Pancreas (tissue), 10 donors: ENCODE measurements around the gene VEPH1. TPM values are rescaled to one million over a fixed set of nuclear protein-coding genes. Genes with fewer than 3 reads are reported as not detected.

Source experiments
- ATAC-seq, 4 donors: fragments of 200-7000 bp; cut with Tn5 transposase; one replicate each; pipeline versions ENCODE4 v1.8.0 to v1.9.1; 2020; ENCODE audit warnings: mild to moderate bottlenecking in 4 of 4, moderate library complexity in 4 of 4
- DNase-seq, 6 donors: peaks; one replicate each; pipeline ENCODE4 v3.0.0-alpha.2; 2020
- FAIRE-seq: peaks from 2 replicates; lab custom pipeline; 2012; peaks lifted over from hg19 to GRCh38; lab: Jason Lieb, UNC
- H3K27ac ChIP-seq, 4 donors: fragments of 200-600 bp; sonication (generic); 1 replicate in 3 of 4; 2 replicates in 1 of 4; pipeline versions ENCODE4 v1.5.0 to v1.8.0; 2020
- H3K27me3 ChIP-seq, 4 donors: fragments of 200-600 bp; one replicate each; pipeline ENCODE4 v1.8.0; 2021
- H3K36me3 ChIP-seq, 3 donors: fragments of 200-600 bp; sonication (generic) in 1 of 3; one replicate each; pipeline versions ENCODE4 v1.5.0 to v1.8.0; 2020 to 2021
- H3K4me1 ChIP-seq, 3 donors: fragments of 200-600 bp; one replicate each; pipeline ENCODE4 v1.8.0; 2021
- H3K4me3 ChIP-seq, 4 donors: fragments of 200-600 bp; sonication (generic) in 2 of 4; one replicate each; pipeline versions ENCODE4 v1.5.0 to v1.8.0; 2020 to 2021
- H3K9me3 ChIP-seq, 4 donors: fragments of 200-600 bp; one replicate each; pipeline ENCODE4 v1.8.0; 2021
- WGBS, 2 donors: extraction: QIAGEN DNeasy Blood & Tissue Kit; methylation state at CpG; one replicate each; pipeline ENCODE4 v1.1.7; 2013; 5-methylcytosine and 5-hydroxymethylcytosine counted together
- intact Hi-C, 3 donors: fragments of 100-400 bp; cut with DNase I; formaldehyde crosslinking; loops; one replicate each; pipeline versions ENCODE4 v1.11.1 to v1.14.2; 2022
- polyA plus RNA-seq, 2 donors: library from polyadenylated mRNA; stranded (reverse); fragments of 200-250 nt; gene quantifications; one replicate each; pipeline ENCODE4 v1.2.3, GENCODE V29; 2013
- total RNA-seq, 6 donors: library from RNA; stranded (reverse); fragmentation: NEBNext Ultra II Directional in 4 of 6; extraction: Animal tissue kit (Norgen Biotek cat#: 25700) in 4 of 6; gene quantifications; one replicate each; pipeline versions ENCODE4 v1.2.1 to v1.2.4, GENCODE V29; 2021 to 2023
- TF ChIP-seq, protein P1 (sequence below), 4 donors: fragments of 200-600 bp; sonication (generic) in 3 of 4; IDR thresholded peaks; one replicate each; pipeline versions ENCODE4 v1.5.0 to v1.8.0; 2021; ENCODE audit warnings: antibody characterized with exemption in 4 of 4
- donor health status: healthy with polysubstance abuse.
- donor health status: DM: no; HTN: no; CAD: no; lungs with moderate emphysema.
- donor health status: DM: no; HTN: no; CAD: no.
- donor health status: control.
- donor health status: control.
- donor health status: Bipolar disorder and iron deficiency.
- donor health status: DM: yes; HTN: yes; CAD: no.
- donor health status: DM: no; HTN: no; CAD: no.
- donor health status: DM: no; HTN: no; CAD: no.
- donor health status: DM: yes; HTN: yes; CAD: no.

Gene VEPH1
- total and polyA plus RNA-seq, 8 donors: 7.6 to 18.3 (median 13.1) TPM

DNA sequence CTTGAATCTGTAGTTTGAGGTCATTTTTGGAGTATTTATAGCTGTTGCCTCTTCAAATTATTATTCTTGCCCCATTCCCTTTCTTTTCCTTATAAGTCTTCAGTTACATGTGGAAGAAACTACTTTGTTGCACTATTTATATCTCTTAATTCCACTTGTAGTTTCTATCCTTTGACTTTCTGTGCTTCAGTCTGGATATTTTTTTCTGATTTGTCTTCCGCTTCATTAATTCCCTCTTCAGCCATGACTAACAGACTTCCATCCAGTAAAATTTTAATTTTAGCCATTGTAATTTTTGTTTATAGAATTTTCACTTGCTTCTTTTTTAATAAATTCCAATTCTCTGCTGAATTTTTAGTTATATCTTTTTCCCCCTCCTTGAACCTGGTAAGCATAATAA, 15.7 kb upstream of the VEPH1 start:
- no peak overlapping the region for H3K27ac ChIP-seq
- no peak for DNase-seq
- no peak for ATAC-seq
- TF ChIP-seq, protein P1, sequence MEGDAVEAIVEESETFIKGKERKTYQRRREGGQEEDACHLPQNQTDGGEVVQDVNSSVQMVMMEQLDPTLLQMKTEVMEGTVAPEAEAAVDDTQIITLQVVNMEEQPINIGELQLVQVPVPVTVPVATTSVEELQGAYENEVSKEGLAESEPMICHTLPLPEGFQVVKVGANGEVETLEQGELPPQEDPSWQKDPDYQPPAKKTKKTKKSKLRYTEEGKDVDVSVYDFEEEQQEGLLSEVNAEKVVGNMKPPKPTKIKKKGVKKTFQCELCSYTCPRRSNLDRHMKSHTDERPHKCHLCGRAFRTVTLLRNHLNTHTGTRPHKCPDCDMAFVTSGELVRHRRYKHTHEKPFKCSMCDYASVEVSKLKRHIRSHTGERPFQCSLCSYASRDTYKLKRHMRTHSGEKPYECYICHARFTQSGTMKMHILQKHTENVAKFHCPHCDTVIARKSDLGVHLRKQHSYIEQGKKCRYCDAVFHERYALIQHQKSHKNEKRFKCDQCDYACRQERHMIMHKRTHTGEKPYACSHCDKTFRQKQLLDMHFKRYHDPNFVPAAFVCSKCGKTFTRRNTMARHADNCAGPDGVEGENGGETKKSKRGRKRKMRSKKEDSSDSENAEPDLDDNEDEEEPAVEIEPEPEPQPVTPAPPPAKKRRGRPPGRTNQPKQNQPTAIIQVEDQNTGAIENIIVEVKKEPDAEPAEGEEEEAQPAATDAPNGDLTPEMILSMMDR (IDR thresholded peaks at IDR 0.05): no peak
- 97% methylated on average over 1 of the region's 1 CpG for WGBS, 2 donors
- no peaks in the 10 kb centered on the region for H3K9me3 ChIP-seq
- H3K4me3 ChIP-seq: no peak overlapping the region
- H3K27me3 ChIP-seq: no peaks in the 10 kb centered on the region
- FAIRE-seq: no peak
- H3K4me1 ChIP-seq: no peaks in the 10 kb centered on the region
- intact Hi-C loops: no loop called here
- no peaks in the 10 kb centered on the region for H3K36me3 ChIP-seq

- FAIRE-seq: no peak
- intact Hi-C loops: no loop called here
These were observed 13.7 kb upstream of the VEPH1 start for GRCh38 chr3:157516928-157517327.

GRCh38 chr3:157515398-157515797, 12.2 kb upstream of the VEPH1 start:
- Histone ChIP-seq H3K27ac (no peak overlapping the region), H3K27me3 (no peaks in the 10 kb centered on the region), H3K4me1 (no peaks in the 10 kb centered on the region), H3K9me3 (no peaks in the 10 kb centered on the region), H3K36me3 (no peaks in the 10 kb centered on the region), H3K4me3 (no peak overlapping the region)
- ATAC-seq (no peak), DNase-seq (no peak), FAIRE-seq (no peak)
- TF ChIP-seq, protein P1 (IDR thresholded peaks at IDR 0.05): no peak
- intact Hi-C loops: no loop called here
- 69 to 81% methylated on average over 5 of the region's 5 CpGs for WGBS, 2 donors

More at GRCh38 chr3:157516928-157517327, 13.7 kb upstream of the VEPH1 start:
- DNase-seq: no peak
- Histone ChIP-seq H3K4me3 (no peak overlapping the region), H3K27me3 (no peaks in the 10 kb centered on the region), H3K27ac (no peak overlapping the region), H3K9me3 (no peaks in the 10 kb centered on the region), H3K36me3 (no peaks in the 10 kb centered on the region), H3K4me1 (no peaks in the 10 kb centered on the region)
- TF ChIP-seq, protein P1 (IDR thresholded peaks at IDR 0.05): no peak
- no peak for ATAC-seq

DNA sequence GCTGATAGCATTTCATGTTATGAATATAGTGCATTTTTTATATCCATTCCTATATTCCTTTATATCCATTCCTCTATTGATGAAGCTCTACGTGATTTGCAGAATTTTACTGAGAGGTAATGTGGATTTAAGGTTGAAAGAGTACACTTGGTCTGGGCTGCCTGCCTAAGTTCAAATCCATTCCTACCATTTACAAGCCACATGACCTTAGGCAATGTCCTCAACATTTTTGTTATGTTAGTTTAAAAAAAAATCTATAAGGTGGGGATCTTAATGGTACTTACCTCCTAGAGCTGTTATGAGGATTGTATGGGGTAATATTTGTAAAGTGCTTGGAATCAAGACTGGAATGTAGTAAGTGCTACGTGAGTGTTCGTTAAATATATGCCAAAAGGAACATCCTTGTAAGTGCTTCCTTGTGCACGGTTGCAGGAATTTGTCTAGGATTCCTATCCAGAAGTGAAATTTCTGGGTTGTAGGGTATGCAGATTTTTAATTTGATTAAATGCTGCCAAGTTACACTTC, 11.2 kb upstream of the VEPH1 start:
- intact Hi-C loops: no loop called here
- FAIRE-seq (no peak), ATAC-seq (no peak), DNase-seq (no peak)
- Histone ChIP-seq H3K36me3 (no peaks in the 10 kb centered on the region), H3K4me1 (no peaks in the 10 kb centered on the region), H3K27me3 (no peaks in the 10 kb centered on the region), H3K27ac (no peak overlapping the region), H3K4me3 (no peak overlapping the region), H3K9me3 (no peaks in the 10 kb centered on the region)
- WGBS, 2 donors: 52 to 57% methylated on average over 4 of the region's 4 CpGs
- TF ChIP-seq, protein P1 (IDR thresholded peaks at IDR 0.05): no peak

DNA sequence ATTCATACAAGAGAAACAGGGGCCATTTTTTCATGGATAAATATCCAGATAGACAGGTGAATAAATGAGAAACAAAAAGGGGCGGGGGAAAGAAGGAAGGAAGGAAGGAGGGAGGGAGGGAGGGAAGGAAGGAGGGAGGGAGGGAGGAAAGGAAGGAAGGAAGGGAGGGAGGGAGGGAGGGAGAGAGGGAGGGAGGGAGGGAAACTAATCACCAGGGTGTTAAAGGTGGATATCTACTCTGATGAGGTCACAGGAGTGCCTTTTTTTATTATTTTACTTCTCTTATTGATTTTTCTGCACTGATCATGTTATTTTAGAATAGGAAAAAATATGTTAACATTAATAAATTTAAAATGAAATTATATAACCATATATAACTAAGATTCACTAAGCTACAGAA, 10.4 kb upstream of the VEPH1 start:
- TF ChIP-seq, protein P1 (IDR thresholded peaks at IDR 0.05): no peak
- Histone ChIP-seq H3K27ac (no peak overlapping the region), H3K9me3 (no peaks in the 10 kb centered on the region), H3K4me3 (no peak overlapping the region), H3K27me3 (no peaks in the 10 kb centered on the region), H3K4me1 (no peaks in the 10 kb centered on the region), H3K36me3 (no peaks in the 10 kb centered on the region)
- ATAC-seq: no peak
- intact Hi-C loops: no loop called here
- DNase-seq: no peak
- 78 to 83% methylated on average over 1 of the region's 1 CpG for WGBS, 2 donors
- no peak for FAIRE-seq
